ENCODE data around the gene COX6A1. TPM values are rescaled to one million over a fixed set of nuclear protein-coding genes. Genes with fewer than 3 reads are reported as not detected.

The COX6A1 gene
- total and polyA plus RNA-seq, 2 experiments from 2014 or later = 422 to 1,484 TPM

GRCh38 chr12:120480211-120480610, 42.3 kb downstream of the COX6A1 start:
- Mint-ChIP-seq H3K27ac (no peak overlapping the region), H3K27me3 (ENCODE audit: insufficient read depth, low read depth, poor library complexity) (peaks cover 8% of the 10 kb centered on the region), H3K4me1 (peaks cover 8% of the 10 kb centered on the region), H3K36me3 (ENCODE audit: low read depth) (no peaks in the 10 kb centered on the region), H3K9me3 (no peaks in the 10 kb centered on the region), H3K4me3 (no peak overlapping the region)
- Histone ChIP-seq H3K79me2 (replicated peaks; ENCODE audit: insufficient read depth) (no peaks in the 10 kb centered on the region), H3K27ac (ENCODE audit: low read depth) (no peak overlapping the region), H3K36me3 (ENCODE audit: insufficient read depth) (no peaks in the 10 kb centered on the region), H3K27me3 (ENCODE audit: insufficient read depth) (no peaks in the 10 kb centered on the region), H3K9me2 (ENCODE audit: insufficient read depth) (no peaks in the 10 kb centered on the region), H3K4me3 (no peak overlapping the region), H4K20me1 (replicated peaks; ENCODE audit: insufficient read depth) (0 out of 2 replicates have a peak, but pooled peaks cover 4% of the 10 kb centered on the region), H3K4me2 (no peak overlapping the region), H3K4me1 (ENCODE audit: insufficient read depth) (no peaks in the 10 kb centered on the region; the same call in 1 of the 2 replicates), H3F3A (replicated peaks; ENCODE audit: low read depth) (no peaks in the 10 kb centered on the region), H2AFZ (no peak overlapping the region)
- ATAC-seq (no peak), DNase-seq (ENCODE audit: low spot score) (no peak)
- TF ChIP-seq ZNF331 (CRISPR knock-in tag; IDR thresholded peaks at IDR 0.05; ENCODE audit: low read depth) (no peak), POLR2AphosphoS5 (IDR thresholded peaks at IDR 0.05; ENCODE audit: low read depth) (no peak), ZNF462 (CRISPR knock-in tag; IDR thresholded peaks at IDR 0.05) (no peak), EZH2 (IDR thresholded peaks at IDR 0.05; ENCODE audit: low read depth, unreplicated experiment) (no peak), EZH2phosphoT487 (IDR thresholded peaks at IDR 0.05; ENCODE audit: unreplicated experiment) (no peak), CREB1 (CRISPR knock-in tag; IDR thresholded peaks at IDR 0.05; ENCODE audit: low read depth) (no peak), STAT1 (IDR thresholded peaks at IDR 0.05; ENCODE audit: unreplicated experiment) (no peak), NANOG (IDR thresholded peaks at IDR 0.05; ENCODE audit: borderline replicate concordance) (no peak), JUNB (IDR thresholded peaks at IDR 0.05; ENCODE audit: unreplicated experiment) (no peak), REST (IDR thresholded peaks at IDR 0.05; ENCODE audit: unreplicated experiment) (no peak), ZNF114 (CRISPR knock-in tag; IDR thresholded peaks at IDR 0.05) (no peak)
- TF ChIP-seq, protein P1, sequence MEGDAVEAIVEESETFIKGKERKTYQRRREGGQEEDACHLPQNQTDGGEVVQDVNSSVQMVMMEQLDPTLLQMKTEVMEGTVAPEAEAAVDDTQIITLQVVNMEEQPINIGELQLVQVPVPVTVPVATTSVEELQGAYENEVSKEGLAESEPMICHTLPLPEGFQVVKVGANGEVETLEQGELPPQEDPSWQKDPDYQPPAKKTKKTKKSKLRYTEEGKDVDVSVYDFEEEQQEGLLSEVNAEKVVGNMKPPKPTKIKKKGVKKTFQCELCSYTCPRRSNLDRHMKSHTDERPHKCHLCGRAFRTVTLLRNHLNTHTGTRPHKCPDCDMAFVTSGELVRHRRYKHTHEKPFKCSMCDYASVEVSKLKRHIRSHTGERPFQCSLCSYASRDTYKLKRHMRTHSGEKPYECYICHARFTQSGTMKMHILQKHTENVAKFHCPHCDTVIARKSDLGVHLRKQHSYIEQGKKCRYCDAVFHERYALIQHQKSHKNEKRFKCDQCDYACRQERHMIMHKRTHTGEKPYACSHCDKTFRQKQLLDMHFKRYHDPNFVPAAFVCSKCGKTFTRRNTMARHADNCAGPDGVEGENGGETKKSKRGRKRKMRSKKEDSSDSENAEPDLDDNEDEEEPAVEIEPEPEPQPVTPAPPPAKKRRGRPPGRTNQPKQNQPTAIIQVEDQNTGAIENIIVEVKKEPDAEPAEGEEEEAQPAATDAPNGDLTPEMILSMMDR (conservative IDR thresholded peaks at IDR 0.05; ENCODE audit: low read depth in 2 of 2) = no peak
- TF ChIP-seq, protein P2, sequence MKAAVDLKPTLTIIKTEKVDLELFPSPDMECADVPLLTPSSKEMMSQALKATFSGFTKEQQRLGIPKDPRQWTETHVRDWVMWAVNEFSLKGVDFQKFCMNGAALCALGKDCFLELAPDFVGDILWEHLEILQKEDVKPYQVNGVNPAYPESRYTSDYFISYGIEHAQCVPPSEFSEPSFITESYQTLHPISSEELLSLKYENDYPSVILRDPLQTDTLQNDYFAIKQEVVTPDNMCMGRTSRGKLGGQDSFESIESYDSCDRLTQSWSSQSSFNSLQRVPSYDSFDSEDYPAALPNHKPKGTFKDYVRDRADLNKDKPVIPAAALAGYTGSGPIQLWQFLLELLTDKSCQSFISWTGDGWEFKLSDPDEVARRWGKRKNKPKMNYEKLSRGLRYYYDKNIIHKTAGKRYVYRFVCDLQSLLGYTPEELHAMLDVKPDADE (IDR thresholded peaks at IDR 0.05) = no peak
